ENCODE data around the gene P3H1. TPM values are rescaled to one million over a fixed set of nuclear protein-coding genes. Genes with fewer than 3 reads are reported as not detected.
"Not testable (repeated sequence)": the region's sequence is repeated elsewhere in the genome, so short reads cannot be mapped to it uniquely, and the experiment has no call there.

Gene P3H1
- total RNA-seq, 1 donor from 2014 or later = 111 TPM

GRCh38 chr1:42768172-42768571, 1.3 kb upstream of the P3H1 start:
- no peak for DNase-seq

- DNase-seq = no peak
These were observed 727 bp upstream of the P3H1 start for GRCh38 chr1:42767510-42768000.

DNA sequence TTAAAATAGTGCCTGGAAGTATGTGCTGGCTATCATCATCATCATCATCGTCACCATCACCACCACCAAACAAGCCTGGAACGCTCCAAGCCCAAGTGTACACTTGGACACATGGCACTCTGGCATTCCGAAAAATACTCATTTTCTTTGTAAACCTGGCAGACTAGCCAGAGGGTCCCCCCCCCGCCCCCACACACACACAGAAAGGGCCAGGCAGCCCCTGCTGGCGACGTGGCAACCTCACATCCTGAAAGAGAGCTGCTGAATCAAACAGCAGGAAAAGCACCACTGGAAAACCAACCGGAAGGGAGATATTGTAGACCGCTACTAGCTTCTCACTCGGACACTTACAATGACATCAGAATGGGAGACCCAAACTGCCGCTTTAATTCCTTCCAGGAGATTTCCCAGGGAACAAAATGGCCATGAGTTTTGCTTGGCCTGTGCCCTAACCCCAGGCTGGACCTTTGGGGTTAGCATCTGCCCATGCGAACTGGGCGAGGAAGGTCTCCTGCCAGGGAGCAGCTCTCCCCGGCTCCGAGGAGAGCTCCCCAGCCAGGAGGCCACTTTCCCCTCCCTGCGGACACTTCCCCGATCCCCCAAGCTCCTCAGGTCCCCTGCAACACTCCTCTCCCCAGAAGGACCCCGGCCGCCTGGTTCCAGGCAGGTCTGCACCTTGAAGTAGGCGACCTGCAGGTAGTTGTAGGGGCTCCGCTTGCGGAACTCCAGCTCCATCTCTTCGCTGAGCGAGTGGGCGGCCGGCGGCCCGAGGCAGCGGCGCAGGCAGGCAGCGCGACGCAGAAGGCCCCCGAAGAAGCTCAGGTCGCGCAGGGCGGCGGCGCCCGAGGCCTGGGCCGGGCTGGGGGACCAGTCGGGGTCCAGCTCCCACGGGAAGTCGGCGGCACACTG, 742 bp downstream of the P3H1 start:
- DNase-seq = peak; percentile 70

DNA sequence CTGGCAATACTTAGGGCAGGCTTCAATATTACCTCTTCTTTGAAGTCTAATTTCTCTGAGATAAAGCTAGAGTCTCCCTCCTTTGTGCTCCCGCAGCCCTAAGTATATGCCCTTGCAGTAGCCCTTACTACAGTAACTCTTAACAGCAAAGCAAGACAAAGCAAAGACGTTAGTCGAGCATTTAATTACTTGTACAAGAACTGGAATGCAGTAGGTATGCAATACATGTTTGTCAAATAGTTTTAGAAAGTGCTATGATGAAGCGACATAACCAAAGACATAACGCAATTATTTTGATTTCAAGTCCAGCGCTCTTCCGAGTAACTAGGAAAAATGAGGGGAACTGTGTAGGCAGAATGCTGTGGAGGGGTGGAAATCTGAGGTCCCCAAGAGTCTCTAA, 1.6 kb downstream of the P3H1 start:
- DNase-seq = peak; percentile 15

DNA sequence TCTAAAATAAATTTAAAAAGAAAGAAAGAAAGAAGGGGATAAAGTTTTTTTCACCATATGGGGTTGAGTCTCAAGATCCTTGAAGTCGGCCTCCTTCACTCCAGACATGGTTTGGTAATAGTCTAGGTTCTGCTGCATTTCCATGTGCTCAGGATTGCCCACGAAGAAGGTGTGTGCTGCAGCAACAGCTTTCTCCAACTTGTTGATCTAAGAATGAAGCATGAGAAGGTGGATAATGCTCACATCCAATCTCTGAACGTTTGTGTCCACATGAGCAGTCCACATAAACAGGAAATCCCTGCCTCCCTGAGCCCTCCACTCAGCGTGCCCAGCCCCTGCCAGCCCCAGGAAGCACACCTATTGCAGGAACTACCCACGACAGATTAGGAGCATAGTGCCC, 4.6 kb downstream of the P3H1 start:
- no peak for DNase-seq

- DNase-seq = no peak
These were observed 5.3 kb downstream of the P3H1 start for GRCh38 chr1:42761567-42761966.

DNA sequence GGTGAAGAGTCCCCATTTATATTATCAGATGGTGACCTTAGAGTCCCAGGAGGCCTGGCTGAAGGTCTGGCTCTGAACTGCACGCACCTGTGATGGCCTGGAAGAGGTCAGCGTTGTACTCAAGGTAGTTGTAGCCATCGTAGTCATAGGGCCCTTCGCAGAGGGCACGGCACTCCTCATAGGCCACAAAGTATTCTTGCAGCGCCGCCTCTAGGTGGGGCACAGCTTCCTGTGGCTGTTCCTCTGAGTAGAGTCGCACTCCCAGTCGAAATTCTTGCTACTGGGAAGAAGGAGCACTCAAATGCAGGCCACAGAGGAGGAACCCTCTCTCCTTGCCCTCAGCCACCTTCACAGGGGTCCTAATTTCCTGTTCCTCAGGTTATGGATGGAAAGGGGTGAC, 7.7 kb downstream of the P3H1 start:
- no peak for DNase-seq

GRCh38 chr1:42758641-42759040, 8.2 kb downstream of the P3H1 start:
- no peak for DNase-seq

DNA sequence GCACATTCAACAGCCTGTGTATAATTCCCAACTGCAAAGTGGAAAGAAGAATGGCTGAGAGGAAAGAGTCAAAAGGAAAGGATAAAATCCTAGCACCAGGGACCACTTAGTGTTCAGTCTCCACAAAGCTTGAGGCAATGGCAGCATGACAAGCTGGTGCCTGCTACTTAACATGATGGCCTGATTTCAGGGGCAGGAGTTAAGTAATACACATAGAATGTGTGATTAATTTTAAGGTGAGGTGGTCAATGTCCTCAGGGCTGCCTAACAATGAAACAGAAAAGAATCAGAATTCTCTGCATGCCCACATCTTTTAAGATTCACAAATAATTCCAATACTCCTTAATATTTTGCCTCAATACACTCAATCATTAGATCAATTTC, 8.9 kb downstream of the P3H1 start:
- DNase-seq = no peak

DNA sequence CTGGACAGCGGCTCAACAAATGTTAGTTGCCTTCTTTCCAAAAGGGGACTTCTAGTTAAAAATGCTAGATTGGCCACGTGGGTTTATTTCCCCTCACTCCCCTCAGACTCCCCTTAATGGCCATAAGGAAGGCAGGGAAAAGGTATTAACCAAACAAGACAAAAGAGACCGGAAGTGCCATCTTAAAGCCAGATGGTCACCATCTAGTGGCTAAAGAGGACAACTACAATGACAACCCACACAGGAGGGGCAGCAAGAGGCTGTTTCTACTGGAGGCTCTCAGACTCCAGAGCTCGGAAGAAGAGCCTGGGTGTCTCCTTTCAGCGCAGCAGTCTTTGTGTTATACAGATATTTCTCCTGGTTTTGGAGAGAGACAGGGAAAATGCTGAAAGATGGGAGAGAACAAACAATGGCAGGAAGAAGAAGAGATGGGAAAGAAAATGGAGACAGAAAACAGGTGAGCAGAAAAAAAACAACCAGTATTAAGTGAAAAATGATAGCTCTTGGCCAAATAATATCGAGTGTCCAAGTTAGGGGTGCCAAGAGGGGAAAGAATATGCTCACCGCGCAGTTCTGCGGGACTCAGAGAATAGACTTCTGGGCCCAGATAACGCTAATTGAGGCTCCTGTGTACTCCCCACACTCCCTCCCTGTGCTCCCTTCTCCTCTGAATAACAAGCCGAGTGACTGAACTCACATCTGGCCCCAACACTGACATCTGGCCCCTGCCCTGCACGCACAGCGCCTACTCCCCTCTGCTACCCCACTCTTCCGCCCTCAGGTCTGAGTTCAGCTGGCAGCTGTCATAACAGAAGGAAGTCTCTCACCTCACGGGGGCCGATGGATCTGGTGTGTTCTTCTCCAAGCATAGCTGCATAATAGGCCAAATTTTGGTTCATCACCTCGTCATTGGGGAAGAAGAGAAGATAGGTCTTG, 9.6 kb downstream of the P3H1 start:
- DNase-seq = peak; percentile 79

DNA sequence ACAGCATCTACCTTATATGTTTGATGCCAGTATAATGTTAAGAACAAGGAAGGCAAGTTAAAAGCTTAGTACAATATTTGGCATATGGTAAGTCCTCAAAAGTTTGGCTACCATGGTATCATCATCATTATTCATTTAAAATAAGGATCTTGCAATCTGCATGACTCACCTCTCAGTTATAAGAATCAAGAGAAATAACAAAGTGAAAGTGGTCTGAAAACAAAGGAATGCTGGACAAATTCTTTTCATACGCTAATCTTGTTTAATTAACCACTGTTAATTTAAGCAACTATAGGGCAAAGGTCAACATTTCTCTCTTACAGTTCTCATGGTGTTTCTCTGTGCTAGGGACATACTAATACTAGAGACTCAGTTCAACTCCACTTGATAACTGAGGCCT, 13.8 kb downstream of the P3H1 start:
- peak; percentile 23 for DNase-seq

DNA sequence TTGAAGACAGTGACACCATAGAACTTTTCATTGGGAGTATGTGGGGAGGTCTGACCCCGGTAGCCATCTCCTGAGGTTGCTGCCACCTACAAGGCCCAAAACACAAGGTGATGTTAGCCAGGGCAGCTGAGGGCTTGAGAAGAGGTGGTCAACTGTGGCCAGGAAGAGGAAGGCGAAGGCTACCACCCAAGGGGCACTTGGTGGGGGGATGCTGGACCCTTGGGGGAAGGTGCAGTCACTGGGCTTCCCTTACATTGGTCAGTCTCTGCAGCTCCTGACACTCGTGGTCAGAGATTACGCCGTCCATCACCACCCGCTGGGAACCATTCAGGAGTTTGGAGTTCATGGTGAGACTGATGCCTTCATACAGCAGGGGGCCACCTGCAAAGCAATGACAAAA, 14.5 kb downstream of the P3H1 start:
- DNase-seq = no peak

DNA sequence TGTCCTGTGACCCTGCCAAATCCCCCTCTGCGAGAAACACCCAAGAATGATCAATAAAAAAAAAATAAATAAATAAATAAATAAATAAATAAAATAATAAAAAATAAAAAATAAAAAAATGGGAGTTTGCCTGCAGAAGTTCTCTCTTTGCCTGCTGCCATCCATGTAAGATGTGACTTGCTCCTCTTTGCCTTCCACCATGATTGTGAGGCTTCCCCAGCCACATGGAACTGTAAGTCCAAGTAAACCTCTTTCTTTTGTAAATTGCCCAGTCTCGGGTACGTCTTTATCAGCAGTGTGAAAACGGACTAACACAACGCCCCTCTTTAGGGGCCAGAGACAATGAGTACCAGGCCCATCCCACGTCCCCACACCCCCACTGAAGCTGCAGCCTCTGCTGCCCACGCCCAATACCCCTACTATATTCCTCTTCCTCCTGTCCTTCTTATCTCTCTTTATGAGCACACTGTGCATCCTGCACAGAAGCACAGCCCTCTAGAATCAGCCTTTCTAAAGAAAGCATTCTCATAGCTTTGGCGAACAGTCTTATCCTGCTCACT, 15.2 kb downstream of the P3H1 start:
- DNase-seq = not testable (repeated sequence)

GRCh38 chr1:42750041-42750440, 16.8 kb downstream of the P3H1 start:
- no peak for DNase-seq

DNA sequence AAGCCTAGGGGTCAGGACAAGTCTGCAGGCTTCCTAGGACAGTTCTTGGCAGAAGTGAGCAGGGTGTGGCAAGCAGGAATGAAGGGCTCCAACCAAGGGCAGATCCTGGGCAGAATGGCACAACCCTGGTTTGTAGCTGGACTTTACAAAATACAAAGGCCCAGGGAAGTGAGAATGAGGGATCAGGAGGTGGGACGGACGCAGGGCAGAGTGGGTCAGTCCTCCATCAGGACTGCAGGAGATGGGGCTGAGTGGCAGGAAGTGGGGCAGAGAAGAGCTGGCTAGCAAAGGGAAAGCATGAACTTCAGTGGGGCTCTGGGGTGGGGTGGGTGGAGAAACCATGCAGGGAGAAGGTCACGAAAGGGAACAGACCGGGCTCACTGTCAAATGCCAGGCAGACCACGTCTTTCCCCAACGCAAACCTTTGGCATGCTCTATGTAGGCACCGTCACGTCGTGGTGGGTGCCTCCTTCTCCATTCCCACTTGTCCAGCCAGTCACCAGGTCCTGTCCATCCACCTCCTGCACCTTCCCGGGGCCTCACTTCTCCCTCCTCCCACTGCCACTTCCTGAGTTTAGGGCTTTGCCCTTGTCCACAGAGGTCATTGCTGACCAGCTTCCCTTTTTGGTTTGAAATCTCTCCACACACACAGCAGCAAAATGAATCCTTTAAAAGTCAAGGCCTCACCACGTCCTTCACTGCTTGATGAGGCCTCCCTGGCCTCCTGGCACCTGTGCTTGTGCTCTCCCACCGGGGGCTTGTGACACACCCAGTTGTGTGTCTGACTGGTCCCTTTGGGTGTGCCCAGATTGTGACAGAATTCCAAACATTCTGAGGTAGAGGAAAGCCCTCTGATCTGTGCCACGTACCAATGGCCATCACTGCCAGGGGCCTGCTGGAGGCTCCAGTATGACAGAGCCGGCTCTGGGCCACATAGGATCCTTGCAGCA, 18.1 kb downstream of the P3H1 start:
- DNase-seq = no peak

- DNase-seq = no peak
These were observed 18.8 kb downstream of the P3H1 start for GRCh38 chr1:42748021-42748420.

DNA sequence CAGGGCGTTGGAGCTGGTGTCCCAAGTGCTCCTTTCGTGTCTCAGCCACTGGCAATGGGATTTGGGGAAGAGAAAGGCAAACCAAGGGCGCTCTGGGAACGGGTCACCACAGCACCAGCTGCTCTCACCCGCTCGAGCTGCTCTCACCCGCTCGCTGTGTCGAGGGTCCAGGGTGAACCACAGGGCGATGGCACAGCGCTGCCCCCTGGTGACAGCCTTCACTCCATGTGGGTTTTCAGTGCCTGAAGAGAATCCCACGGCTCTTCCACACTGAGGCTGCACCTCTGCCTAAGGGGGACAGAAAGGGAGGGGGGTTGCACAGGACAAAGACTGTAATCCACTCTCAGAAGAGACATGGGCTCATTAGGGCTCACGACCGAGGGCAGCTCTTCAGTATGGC, 19.7 kb downstream of the P3H1 start:
- peak; percentile 64 for DNase-seq

DNA sequence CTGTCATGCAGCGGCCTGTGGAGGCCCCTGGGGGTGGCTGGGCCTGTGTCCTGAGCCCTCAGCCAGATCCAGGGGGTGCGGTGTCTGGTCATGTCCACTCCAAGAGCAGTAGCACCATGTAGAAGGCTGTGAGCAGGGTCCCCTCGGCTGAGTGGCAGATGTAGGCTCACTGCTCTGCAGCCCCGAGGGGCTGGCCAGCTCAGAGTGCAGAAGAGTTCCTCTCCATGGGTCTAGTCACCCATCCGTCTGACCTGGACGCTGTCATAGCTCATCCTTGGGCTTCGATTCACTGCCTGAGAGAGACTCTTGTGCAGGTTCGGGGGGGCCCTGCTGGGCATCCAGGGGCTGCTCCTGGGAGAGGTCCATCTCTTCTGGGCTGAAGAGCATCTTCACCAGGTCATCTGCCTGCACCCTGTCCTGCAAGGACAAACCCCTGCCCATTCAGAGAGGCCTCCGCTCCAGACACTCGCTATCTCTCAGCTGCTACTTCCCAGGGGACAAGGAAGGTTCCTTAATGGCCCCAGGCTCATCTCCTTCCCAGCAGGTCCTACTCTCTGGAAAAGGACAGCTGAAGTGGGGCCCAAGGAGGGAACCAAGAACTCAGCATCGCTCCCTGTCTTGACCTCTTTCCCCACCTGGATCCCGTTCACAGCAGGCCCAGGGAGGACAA, 20.3 kb downstream of the P3H1 start:
- no peak for DNase-seq

GRCh38 chr1:42745851-42746250, 21.0 kb downstream of the P3H1 start:
- no peak for DNase-seq

DNA sequence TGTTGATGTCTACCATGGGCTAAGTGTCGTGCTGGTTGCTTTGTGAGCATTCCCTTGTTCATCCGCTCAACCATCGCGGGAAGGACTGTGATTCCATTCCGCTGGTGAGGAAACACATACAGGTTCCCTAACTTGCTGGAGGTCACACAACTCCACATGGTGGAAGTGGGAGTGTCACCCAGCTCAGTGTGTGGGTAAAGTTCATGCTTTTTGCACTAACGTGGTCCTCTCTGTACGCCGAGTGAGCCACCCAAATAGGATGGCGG, 22.7 kb downstream of the P3H1 start:
- no peak for DNase-seq

- no peak for DNase-seq
These were observed 23.3 kb downstream of the P3H1 start for GRCh38 chr1:42743317-42744147.
